ENCODE results near the gene GRM7.

Gene GRM7

DNA sequence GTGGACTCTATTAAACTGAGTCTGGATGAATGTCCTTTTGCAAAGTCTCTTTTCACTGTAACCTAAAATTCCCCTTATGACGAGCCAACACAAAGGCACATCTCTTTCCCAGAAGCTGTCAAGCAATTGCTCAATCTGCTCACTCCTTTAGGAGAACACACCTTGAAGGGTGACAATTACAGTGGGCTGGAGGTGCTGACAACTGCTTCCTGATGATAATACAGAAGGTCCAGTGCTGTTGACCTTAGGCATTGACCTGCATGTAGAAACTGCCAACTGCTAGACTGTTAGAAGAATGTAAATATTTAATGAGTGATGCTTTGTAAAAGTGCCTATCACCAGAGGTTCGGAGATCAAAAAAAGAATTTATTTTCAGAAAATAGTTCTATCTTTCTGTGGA, 757.7 kb downstream of the GRM7 start:
- no peak overlapping the region for H3K4me3 ChIP-seq (ENCODE audit: low read depth, low read length)
- no peak overlapping the region for H3K27ac ChIP-seq (ENCODE audit: extremely low read depth, low read depth, low read length)
- H3K4me1 ChIP-seq (ENCODE audit: control insufficient read depth, insufficient read depth, low read length) = no peaks in the 10 kb centered on the region
- ChIA-PET CTCF (no interaction called here), POLR2A (no interaction called here)
- no peak for TF ChIP-seq ZNF701 (tag by site-specific recombination; IDR thresholded peaks at IDR 0.05)
- TF ChIP-seq, protein P1, sequence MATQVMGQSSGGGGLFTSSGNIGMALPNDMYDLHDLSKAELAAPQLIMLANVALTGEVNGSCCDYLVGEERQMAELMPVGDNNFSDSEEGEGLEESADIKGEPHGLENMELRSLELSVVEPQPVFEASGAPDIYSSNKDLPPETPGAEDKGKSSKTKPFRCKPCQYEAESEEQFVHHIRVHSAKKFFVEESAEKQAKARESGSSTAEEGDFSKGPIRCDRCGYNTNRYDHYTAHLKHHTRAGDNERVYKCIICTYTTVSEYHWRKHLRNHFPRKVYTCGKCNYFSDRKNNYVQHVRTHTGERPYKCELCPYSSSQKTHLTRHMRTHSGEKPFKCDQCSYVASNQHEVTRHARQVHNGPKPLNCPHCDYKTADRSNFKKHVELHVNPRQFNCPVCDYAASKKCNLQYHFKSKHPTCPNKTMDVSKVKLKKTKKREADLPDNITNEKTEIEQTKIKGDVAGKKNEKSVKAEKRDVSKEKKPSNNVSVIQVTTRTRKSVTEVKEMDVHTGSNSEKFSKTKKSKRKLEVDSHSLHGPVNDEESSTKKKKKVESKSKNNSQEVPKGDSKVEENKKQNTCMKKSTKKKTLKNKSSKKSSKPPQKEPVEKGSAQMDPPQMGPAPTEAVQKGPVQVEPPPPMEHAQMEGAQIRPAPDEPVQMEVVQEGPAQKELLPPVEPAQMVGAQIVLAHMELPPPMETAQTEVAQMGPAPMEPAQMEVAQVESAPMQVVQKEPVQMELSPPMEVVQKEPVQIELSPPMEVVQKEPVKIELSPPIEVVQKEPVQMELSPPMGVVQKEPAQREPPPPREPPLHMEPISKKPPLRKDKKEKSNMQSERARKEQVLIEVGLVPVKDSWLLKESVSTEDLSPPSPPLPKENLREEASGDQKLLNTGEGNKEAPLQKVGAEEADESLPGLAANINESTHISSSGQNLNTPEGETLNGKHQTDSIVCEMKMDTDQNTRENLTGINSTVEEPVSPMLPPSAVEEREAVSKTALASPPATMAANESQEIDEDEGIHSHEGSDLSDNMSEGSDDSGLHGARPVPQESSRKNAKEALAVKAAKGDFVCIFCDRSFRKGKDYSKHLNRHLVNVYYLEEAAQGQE (tag by site-specific recombination; IDR thresholded peaks at IDR 0.05) = no peak
- no peak for TF ChIP-seq HOXA7 (CRISPR knock-in tag; IDR thresholded peaks at IDR 0.05; ENCODE audit: borderline replicate concordance)
- no peak for TF ChIP-seq ZNF311 (tag by site-specific recombination; IDR thresholded peaks at IDR 0.05; ENCODE audit: borderline replicate concordance)
- no peak for TF ChIP-seq FEZF1 (tag by site-specific recombination; IDR thresholded peaks at IDR 0.05)
- TF ChIP-seq ZNF785 (tag by site-specific recombination; IDR thresholded peaks at IDR 0.05) = no peak
- no peaks in the 10 kb centered on the region for H3K9me3 ChIP-seq (ENCODE audit: control insufficient read depth, insufficient read depth, low read depth, low read length)
- no peaks in the 10 kb centered on the region for H3K36me3 ChIP-seq (ENCODE audit: control insufficient read depth in 2 of 2, insufficient read depth in 1 of 2, low read length in 2 of 2)

DNA sequence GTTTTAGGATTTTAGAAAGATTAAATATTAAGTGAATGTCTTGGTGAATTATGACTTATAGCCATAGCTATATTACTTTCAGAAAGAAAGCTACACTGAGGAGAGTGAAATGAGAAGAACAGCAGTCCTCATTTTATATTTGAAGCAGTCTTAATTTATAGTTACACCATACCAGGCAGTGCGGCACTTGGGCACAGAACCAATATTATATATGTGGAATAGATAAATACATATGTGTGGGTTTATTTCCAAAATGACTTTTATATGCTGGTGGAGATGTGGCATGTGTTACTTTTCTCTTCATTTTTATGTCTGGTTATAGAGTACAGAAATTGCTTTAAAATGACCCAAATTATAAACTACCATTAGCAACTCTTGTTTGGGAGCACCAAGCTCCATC, 759.5 kb downstream of the GRM7 start:
- CTCF ChIA-PET = no interaction called here
- TF ChIP-seq, protein P2, sequence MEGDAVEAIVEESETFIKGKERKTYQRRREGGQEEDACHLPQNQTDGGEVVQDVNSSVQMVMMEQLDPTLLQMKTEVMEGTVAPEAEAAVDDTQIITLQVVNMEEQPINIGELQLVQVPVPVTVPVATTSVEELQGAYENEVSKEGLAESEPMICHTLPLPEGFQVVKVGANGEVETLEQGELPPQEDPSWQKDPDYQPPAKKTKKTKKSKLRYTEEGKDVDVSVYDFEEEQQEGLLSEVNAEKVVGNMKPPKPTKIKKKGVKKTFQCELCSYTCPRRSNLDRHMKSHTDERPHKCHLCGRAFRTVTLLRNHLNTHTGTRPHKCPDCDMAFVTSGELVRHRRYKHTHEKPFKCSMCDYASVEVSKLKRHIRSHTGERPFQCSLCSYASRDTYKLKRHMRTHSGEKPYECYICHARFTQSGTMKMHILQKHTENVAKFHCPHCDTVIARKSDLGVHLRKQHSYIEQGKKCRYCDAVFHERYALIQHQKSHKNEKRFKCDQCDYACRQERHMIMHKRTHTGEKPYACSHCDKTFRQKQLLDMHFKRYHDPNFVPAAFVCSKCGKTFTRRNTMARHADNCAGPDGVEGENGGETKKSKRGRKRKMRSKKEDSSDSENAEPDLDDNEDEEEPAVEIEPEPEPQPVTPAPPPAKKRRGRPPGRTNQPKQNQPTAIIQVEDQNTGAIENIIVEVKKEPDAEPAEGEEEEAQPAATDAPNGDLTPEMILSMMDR (tag by site-specific recombination; IDR thresholded peaks at IDR 0.05) = no peak
- TF ChIP-seq ZNF548 (tag by site-specific recombination; IDR thresholded peaks at IDR 0.05) (no peak), ZFP41 (tag by site-specific recombination; IDR thresholded peaks at IDR 0.05; ENCODE audit: borderline replicate concordance) (no peak), KLF16 (tag by site-specific recombination; IDR thresholded peaks at IDR 0.05) (no peak), IKZF3 (tag by site-specific recombination; IDR thresholded peaks at IDR 0.05) (no peak), KLF9 (tag by site-specific recombination; IDR thresholded peaks at IDR 0.05; ENCODE audit: low read depth) (no peak), ZNF664 (tag by site-specific recombination; IDR thresholded peaks at IDR 0.05) (no peak), ZNF776 (tag by site-specific recombination; IDR thresholded peaks at IDR 0.05; ENCODE audit: borderline replicate concordance) (no peak), ZFHX2 (tag by site-specific recombination; conservative IDR thresholded peaks at IDR 0.05) (no peak), ZNF600 (tag by site-specific recombination; IDR thresholded peaks at IDR 0.05) (no peak), ZNF169 (tag by site-specific recombination; IDR thresholded peaks at IDR 0.05) (no peak), ZNF426 (tag by site-specific recombination; IDR thresholded peaks at IDR 0.05) (no peak), ZNF623 (tag by site-specific recombination; IDR thresholded peaks at IDR 0.05) (no peak)
- TF ChIP-seq, protein P3, sequence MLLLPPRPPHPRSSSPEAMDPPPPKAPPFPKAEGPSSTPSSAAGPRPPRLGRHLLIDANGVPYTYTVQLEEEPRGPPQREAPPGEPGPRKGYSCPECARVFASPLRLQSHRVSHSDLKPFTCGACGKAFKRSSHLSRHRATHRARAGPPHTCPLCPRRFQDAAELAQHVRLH (tag by site-specific recombination; IDR thresholded peaks at IDR 0.05) = no peak
- TF ChIP-seq, protein P4, sequence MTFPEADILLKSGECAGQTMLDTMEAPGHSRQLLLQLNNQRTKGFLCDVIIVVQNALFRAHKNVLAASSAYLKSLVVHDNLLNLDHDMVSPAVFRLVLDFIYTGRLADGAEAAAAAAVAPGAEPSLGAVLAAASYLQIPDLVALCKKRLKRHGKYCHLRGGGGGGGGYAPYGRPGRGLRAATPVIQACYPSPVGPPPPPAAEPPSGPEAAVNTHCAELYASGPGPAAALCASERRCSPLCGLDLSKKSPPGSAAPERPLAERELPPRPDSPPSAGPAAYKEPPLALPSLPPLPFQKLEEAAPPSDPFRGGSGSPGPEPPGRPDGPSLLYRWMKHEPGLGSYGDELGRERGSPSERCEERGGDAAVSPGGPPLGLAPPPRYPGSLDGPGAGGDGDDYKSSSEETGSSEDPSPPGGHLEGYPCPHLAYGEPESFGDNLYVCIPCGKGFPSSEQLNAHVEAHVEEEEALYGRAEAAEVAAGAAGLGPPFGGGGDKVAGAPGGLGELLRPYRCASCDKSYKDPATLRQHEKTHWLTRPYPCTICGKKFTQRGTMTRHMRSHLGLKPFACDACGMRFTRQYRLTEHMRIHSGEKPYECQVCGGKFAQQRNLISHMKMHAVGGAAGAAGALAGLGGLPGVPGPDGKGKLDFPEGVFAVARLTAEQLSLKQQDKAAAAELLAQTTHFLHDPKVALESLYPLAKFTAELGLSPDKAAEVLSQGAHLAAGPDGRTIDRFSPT (tag by site-specific recombination; IDR thresholded peaks at IDR 0.05) = no peak
- Histone ChIP-seq H3K4me1 (ENCODE audit: control insufficient read depth, insufficient read depth, low read length) (no peaks in the 10 kb centered on the region), H3K4me3 (ENCODE audit: low read depth, low read length) (no peak overlapping the region), H3K27ac (ENCODE audit: extremely low read depth, low read depth, low read length) (no peak overlapping the region), H3K36me3 (ENCODE audit: control insufficient read depth in 2 of 2, insufficient read depth in 1 of 2, low read length in 2 of 2) (no peaks in the 10 kb centered on the region), H3K9me3 (ENCODE audit: control insufficient read depth, insufficient read depth, low read depth, low read length) (no peaks in the 10 kb centered on the region)
- POLR2A ChIA-PET = no interaction called here
